Stimulated activated memory B cell treated with anti-CD40 and anti-IgM and Interleukin-4, amounts not matched to agents 10 μg/mL and 1 μg/mL and 100 μg/mL, for 72 hours (primary cell): ENCODE data around the gene UGT1A6.

ENCODE experiments used
- ATAC-seq: fragments of 150-1000 bp; cut with Tn5 transposase; 2 replicates; pipeline ENCODE4 v1.10.0; 2021
- H3K27ac Mint-ChIP-seq: one replicate; pipeline ENCODE4 v1.8.0; 2022; ENCODE audit warnings: mild to moderate bottlenecking, mixed read lengths
- H3K27me3 Mint-ChIP-seq: one replicate; pipeline ENCODE4 v1.8.0; 2022; ENCODE audit warnings: mixed read lengths
- H3K36me3 Mint-ChIP-seq: one replicate; pipeline ENCODE4 v1.8.0; 2022; ENCODE audit warnings: mixed read lengths
- H3K4me1 Mint-ChIP-seq: one replicate; pipeline ENCODE4 v1.8.0; 2022; ENCODE audit warnings: mixed read lengths
- H3K4me3 Mint-ChIP-seq: one replicate; pipeline ENCODE4 v1.8.0; 2022; ENCODE audit warnings: mild to moderate bottlenecking, moderate library complexity, mixed read lengths
- H3K9me3 Mint-ChIP-seq: one replicate; pipeline ENCODE4 v1.8.0; 2022; ENCODE audit warnings: mixed read lengths

The UGT1A6 gene

DNA sequence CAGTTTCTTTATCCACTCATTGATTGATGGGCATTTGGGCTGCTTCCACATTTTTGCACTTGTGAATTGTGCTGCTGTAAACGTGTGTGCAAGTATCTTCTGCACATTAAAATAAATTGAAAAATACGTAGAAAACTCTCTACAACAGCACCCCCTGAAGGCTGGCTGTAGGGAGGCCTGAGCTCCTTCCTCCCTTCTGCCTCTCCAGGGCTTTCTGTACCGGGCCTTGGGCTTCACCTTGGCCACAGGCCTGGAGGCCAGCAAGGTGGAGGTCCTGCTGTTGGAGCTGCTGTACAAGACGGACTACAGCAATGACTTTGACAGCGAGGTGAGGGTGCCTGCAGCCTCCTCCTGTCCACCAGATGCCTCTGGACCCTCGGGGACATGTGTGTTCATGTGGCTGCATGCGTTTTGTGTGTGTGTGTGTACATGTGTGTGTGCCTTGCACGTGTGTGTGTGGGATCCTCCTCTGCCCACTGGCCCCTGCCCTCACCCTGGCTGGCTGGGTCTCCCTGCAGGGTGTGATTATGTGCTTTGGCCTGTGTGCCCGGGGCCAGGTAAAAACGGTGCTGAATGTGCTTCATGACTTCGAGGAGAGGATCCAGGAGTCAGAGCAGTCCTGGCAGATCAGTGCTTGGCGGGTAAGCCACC, 114.7 kb downstream of the UGT1A6 start:
- no peaks in the 10 kb centered on the region for H3K9me3 Mint-ChIP-seq
- no peak overlapping the region for H3K4me3 Mint-ChIP-seq
- H3K36me3 Mint-ChIP-seq: no peaks in the 10 kb centered on the region
- no peak for ATAC-seq
- H3K27ac Mint-ChIP-seq: no peak overlapping the region
- peaks cover 62% of the 10 kb centered on the region for H3K27me3 Mint-ChIP-seq
- no peaks in the 10 kb centered on the region for H3K4me1 Mint-ChIP-seq

DNA sequence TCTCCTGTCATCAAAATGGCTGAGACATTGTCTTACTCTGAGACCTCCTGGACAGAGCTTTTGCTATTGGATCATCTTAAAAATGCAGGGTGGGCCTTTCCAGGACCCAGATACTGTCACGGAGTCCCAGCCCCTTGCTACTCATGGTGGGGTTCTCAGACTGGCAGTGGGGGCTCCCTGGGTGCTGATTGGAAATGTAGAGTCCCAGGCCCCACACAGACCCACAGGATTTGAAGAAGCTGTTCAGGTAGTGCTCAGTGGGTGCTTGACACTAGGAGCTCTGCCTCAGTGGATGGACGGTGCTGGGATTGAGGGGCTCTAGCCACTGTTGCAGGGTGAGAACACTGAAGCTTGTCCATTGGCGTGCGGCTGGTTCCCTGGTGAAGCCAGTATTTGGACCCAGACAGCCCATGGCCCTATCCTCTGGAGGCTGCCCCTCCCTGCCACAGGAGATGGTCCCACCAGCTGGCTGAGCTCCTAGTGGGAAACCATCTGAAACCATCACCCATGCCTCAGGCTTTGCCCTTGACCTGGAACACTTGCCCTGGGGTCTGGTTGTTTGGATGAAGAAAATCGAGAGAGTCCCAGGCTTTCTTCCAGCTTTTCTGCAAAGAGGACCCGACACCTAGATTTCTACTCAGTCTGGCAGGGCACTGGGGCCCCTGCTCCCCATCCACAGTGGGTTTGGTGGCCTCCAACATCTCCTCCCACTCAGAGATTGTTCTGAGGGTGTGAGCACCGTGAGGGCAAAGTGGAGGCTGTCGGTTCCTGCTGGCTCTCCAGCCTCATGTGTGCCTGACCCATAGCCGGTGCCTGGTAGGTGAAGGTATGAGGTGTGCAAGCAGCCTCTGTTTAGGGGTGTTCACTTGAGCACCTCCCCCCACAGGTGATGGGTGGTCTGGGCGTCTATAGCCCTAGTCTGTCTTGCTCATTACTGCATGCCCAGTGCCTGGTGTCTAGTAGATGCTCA, 115.6 kb downstream of the UGT1A6 start:
- no peaks in the 10 kb centered on the region for H3K36me3 Mint-ChIP-seq
- no peak overlapping the region for H3K27ac Mint-ChIP-seq
- H3K4me3 Mint-ChIP-seq: no peak overlapping the region
- no peaks in the 10 kb centered on the region for H3K9me3 Mint-ChIP-seq
- no peaks in the 10 kb centered on the region for H3K4me1 Mint-ChIP-seq
- peaks cover 53% of the 10 kb centered on the region for H3K27me3 Mint-ChIP-seq
- no peak for ATAC-seq

DNA sequence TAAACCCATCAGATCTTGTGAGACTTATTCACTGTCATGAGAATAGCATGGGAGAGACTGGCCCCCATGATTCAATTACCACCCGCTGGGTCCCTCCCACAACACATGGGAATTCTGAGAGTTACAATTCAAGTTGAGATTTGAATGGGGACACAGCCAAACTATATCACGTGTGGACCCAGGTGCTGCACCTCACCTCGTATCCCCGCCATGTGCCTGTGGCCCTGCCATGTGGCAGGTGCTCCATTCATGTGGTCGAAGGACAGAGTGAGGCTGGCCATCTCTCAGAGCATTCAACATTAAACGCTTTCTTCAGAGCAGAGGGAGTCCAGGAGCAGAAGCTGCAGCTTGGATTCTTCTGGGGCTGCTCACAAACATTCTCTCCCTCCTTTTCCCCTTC, 117.7 kb downstream of the UGT1A6 start:
- Mint-ChIP-seq H3K36me3 (no peaks in the 10 kb centered on the region), H3K27ac (no peak overlapping the region), H3K4me3 (no peak overlapping the region), H3K27me3 (peaks cover 35% of the 10 kb centered on the region), H3K4me1 (no peaks in the 10 kb centered on the region), H3K9me3 (no peaks in the 10 kb centered on the region)
- no peak for ATAC-seq

DNA sequence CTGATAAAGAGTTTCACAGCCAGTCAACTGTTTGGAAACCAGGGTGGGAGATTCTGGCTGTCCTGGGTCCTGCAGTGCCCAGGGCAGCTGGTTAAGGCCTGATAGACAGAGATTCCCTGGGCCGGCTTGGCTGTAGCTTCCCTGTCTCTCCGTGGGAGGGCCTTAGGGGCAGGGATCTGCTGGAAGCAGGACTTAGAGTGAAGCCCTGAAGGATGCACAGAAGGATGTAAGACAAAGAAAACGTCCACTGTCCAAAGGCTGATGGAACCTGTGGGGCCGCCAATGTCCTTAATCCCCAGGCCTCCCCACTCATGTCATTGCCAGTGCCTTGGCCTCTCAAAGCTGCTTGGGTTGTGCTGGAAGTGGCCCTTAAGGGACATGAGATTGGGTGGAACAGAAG, 118.4 kb downstream of the UGT1A6 start:
- Mint-ChIP-seq H3K27me3 (peaks cover 35% of the 10 kb centered on the region), H3K36me3 (no peaks in the 10 kb centered on the region), H3K4me3 (no peak overlapping the region), H3K4me1 (no peaks in the 10 kb centered on the region), H3K27ac (no peak overlapping the region), H3K9me3 (no peaks in the 10 kb centered on the region)
- ATAC-seq: no peak

DNA sequence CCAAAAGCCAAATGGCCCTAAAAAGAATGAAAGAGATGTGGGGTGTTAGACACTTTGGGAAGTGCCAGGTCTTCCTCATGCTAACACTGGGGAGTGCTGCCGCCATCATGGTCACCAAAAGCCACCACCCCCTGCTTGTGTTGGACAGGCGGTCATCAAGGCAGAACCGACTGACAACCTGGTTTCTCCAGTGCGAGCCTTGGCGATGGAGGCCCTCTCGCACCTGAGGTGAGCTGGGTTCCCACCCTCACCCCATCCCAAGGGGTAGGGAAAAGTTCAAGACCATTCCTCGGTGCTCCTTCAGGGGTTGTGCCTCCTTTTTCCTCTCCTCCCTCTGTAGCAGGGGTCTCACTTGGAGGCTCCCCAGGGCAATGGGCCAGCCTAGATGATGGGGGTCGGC, 119.0 kb downstream of the UGT1A6 start:
- no peak for ATAC-seq
- no peaks in the 10 kb centered on the region for H3K9me3 Mint-ChIP-seq
- no peaks in the 10 kb centered on the region for H3K36me3 Mint-ChIP-seq
- H3K27me3 Mint-ChIP-seq: peaks cover 35% of the 10 kb centered on the region
- H3K4me1 Mint-ChIP-seq: no peaks in the 10 kb centered on the region
- no peak overlapping the region for H3K4me3 Mint-ChIP-seq
- H3K27ac Mint-ChIP-seq: no peak overlapping the region

DNA sequence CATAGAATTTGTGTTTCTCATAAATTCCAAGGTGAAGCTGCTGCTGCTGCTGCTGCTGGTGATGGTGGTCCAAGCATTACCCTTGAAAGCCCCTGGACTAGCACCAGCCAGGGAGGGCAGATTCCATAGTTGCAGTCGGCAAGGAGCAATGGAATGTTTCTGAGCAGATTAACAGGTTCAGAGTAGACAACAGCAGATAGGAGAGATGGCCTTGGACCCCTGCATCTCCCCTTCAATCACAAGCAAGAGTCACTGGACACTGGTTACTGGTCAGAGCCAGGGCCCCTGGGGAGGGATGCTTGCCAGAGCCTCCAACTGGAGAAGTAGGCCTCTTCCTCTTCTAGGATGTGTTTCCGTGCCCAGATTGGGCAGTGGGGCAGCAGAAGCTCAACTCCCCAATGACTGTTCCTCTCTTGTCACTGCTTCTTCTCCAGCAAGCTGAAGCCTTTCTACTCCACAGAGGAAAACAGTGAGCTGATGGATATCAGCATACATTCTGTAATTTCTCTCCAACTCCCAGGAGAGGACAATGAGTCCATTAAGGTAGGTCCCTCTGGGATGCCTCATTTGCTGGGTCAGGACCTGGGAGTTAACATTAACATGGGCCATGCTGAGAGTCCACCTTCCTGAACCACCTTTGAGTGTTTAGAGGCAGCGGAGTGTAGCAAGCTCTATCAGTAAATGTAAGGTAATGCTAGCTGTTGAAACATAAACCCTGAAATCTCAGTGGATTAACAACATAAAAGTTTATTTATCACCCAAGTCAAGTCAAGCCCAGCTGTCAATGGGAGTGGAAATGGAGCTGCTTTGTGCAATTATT, 120.8 kb downstream of the UGT1A6 start:
- ATAC-seq: no peak
- Mint-ChIP-seq H3K9me3 (no peaks in the 10 kb centered on the region), H3K27ac (no peak overlapping the region), H3K36me3 (no peaks in the 10 kb centered on the region), H3K4me1 (no peaks in the 10 kb centered on the region), H3K27me3 (peaks cover 52% of the 10 kb centered on the region), H3K4me3 (no peak overlapping the region)

DNA sequence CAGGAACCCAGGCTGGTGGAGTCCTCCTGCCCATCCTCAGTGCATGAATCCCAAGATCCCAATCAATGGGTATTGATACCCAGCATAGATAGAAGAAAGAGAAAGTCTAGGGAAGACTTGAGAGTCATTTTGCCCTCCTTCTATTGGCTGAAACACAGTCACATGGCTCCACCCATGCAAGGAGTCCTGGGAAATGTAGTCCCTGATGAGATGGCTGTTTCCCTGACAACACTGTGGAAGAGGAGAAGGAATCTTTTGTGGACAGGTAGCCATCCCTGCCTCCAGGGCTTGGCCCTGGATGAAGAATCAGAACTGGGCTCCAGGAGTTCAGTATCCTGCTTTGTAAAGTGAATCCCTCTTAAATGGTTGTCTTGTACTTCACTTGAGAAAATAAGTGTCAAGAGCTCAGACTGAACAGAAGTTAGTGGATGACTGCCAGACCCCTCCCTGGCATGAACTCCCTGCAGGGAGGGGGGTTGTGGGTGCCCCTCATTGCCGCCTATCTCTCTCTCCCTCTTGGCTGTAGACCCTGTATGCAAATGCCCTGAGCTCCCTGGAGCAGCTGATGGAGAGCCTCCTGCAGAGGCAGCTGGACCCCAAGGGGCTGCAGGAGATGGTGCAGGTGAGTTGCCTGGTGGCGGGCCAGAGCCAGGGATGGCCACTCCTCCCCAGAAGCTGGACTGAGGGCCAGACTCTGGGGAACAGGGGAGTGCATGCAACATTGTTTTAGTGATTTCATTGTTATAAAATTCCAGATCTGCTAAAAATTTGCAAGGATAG, 121.6 kb downstream of the UGT1A6 start:
- ATAC-seq: no peak
- no peaks in the 10 kb centered on the region for H3K36me3 Mint-ChIP-seq
- peaks cover 51% of the 10 kb centered on the region for H3K27me3 Mint-ChIP-seq
- H3K4me1 Mint-ChIP-seq: no peaks in the 10 kb centered on the region
- no peak overlapping the region for H3K4me3 Mint-ChIP-seq
- H3K27ac Mint-ChIP-seq: no peak overlapping the region
- H3K9me3 Mint-ChIP-seq: no peaks in the 10 kb centered on the region

DNA sequence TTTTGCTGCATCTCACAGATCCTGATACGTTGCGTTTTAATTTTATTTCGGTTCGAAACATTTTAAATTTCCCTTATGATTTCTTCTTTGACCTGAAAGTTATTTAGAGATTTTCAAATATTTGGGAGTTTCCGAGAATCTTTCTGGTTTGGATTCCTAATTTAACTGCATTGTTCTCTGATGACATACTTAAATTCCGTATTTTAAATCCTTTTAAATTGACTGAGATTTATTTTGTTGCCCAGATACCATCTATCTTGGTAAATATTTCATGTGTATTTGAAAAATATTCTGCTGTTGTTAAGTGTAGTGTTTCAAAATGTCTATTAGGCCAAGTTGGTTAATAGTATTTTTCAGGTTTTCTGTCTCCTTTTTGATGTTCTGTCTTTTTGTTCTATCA, 123.2 kb downstream of the UGT1A6 start:
- ATAC-seq: no peak
- Mint-ChIP-seq H3K4me1 (no peaks in the 10 kb centered on the region), H3K36me3 (no peaks in the 10 kb centered on the region), H3K9me3 (no peaks in the 10 kb centered on the region), H3K27ac (no peak overlapping the region), H3K27me3 (peaks cover 50% of the 10 kb centered on the region), H3K4me3 (no peak overlapping the region)

DNA sequence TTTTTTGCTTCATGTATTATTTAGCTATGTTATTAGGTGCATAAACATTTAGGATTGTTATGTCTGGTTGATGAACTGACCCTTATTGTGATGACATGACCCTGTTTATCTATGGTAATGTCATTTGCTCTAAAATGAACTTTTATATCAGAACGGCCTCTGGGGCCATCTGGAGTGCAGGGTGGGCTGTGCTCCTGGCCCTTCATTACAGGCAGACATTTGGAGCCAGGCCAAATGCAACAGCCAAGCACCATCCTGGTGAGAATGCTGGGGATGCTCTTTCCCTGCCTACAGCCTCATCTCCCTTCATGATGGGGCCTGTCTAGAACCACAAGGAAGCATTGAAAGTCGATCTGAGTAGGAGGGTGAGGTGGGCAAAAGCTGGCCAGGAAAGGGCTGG, 123.6 kb downstream of the UGT1A6 start:
- no peak for ATAC-seq
- Mint-ChIP-seq H3K4me3 (no peak overlapping the region), H3K36me3 (no peaks in the 10 kb centered on the region), H3K27ac (no peak overlapping the region), H3K9me3 (no peaks in the 10 kb centered on the region), H3K27me3 (peaks cover 46% of the 10 kb centered on the region), H3K4me1 (no peaks in the 10 kb centered on the region)

DNA sequence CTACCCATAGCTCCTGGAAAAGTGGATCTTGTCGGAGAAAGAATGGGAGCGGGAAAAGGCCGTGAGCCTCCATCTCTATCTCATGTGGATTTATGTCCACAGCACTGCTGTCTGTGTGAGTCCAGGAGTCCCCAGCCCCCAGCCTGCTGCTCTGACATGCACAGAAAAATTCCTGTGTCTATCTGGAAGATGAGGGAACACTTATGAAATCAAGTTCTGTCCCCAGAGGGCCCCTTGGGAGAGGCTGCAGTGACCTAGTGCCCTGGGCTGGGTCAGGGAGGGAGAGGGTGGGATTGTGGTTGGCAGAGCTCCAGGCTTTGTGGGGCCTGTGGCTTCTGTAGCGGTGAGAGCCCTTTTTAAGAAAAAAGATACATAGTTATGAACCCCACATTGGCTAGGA, 124.1 kb downstream of the UGT1A6 start:
- no peaks in the 10 kb centered on the region for H3K4me1 Mint-ChIP-seq
- H3K4me3 Mint-ChIP-seq: no peak overlapping the region
- peaks cover 41% of the 10 kb centered on the region for H3K27me3 Mint-ChIP-seq
- no peak for ATAC-seq
- no peak overlapping the region for H3K27ac Mint-ChIP-seq
- no peaks in the 10 kb centered on the region for H3K9me3 Mint-ChIP-seq
- H3K36me3 Mint-ChIP-seq: no peaks in the 10 kb centered on the region

DNA sequence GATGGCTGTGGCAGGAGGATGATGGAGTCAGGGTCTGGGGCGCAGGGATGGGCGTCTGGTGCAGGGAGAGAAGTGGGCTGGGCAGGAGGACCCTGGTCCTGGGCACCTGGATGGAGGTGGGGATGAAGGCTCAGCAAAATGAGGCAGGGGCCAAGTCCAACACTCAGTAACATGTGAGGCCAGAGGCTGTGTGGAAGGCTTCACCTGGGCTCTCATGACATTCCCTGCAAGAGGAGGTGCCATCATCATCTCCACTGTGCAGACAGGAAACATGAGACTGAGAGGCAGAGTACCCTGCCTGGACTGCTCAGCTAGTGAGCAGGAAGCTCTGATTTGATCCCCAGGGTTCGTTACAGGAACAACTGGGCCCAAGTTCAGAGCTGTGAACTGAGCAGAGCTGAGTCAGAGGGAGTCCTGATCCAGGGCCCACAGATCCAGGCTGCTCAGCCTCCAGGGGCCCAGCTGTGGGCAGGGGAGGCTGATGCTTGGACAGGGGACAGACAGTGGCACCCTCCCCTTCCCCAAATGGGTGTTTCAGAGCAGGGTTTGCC, 124.7 kb downstream of the UGT1A6 start:
- Mint-ChIP-seq H3K36me3 (no peaks in the 10 kb centered on the region), H3K27me3 (peaks cover 39% of the 10 kb centered on the region), H3K27ac (no peak overlapping the region), H3K4me1 (no peaks in the 10 kb centered on the region), H3K9me3 (no peaks in the 10 kb centered on the region), H3K4me3 (no peak overlapping the region)
- ATAC-seq: no peak

DNA sequence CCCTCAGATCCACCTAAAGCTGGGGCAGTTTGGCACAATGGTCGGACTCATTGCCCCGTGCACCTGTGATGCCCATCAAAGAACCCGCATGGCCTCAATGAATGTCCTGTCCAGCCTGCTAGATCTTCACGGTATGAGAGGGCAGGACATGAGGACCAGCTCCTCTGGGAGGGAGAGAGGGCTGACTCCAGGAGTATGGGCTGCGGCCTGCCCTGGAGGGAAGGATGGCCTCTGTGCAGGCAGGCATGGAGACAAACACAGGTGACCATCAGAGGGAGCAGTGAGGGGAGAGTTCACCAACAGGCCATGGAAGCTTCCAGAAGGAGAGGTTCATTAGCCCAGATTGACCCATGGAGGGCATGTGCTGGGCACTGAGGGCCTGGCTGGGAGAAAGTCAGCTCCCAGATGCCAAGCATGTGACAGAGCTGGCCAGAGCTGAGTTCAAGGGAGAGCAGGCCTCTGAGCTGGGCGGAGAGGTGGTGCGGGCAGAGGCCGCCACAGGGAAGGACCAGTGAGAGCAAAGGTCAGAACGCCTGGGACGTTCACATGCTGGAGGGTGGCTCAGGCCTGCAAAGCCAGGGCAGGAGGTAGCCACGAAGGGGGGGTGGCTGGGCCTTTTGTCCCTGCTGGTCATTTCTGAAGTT, 125.4 kb downstream of the UGT1A6 start:
- peaks cover 39% of the 10 kb centered on the region for H3K27me3 Mint-ChIP-seq
- H3K9me3 Mint-ChIP-seq: no peaks in the 10 kb centered on the region
- no peaks in the 10 kb centered on the region for H3K36me3 Mint-ChIP-seq
- no peak for ATAC-seq
- H3K4me3 Mint-ChIP-seq: no peak overlapping the region
- no peak overlapping the region for H3K27ac Mint-ChIP-seq
- H3K4me1 Mint-ChIP-seq: no peaks in the 10 kb centered on the region

DNA sequence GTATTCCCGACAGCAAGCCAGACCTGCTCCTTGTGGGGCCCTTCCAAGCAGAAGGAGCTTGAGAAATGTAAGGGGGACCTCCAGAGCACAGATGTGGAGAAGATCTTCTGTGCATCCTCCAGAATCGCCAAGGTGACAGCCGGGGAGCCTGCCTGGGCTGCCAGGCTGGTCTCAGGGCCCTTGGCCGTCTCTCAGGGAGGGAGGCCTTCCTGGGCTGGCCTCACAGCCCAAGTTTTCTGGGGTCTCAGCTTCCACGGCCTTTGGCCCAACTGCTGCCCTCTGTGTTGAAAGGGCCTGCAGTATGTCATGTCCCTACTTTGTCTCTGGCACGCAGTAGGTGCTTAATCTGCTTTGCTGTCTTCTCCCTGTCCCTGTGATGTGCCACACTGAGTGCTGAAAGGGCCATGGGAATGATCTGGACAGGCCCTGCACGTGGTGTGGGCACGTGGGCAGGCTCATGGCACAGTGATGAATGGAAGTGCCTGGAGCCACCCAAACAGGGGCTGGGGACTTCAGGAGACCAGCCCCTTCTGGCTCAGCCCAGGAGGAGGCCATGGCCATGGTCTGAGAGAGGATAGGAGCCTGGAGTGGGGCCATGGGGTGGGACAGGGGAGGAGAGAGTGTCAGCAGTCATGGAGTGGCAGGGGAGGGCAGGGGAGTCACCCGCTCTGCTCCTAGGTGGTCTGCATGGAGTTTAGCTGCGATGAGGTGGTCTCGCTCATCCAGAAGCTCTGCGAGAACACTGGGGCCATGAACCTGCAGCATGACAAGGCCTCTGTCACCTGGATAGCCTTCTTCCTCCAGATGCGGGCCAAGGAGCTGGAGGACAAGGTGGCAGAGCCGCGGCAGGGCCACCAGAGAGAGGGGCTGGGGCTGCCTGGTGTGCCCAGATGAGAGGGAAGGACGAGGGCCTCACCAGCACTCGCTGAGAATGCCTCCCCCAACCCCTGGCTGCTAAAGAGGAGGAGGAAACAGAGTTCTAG, 126.2 kb downstream of the UGT1A6 start:
- H3K27ac Mint-ChIP-seq: no peak overlapping the region
- peaks cover 39% of the 10 kb centered on the region for H3K27me3 Mint-ChIP-seq
- H3K36me3 Mint-ChIP-seq: no peaks in the 10 kb centered on the region
- ATAC-seq: no peak
- H3K4me3 Mint-ChIP-seq: no peak overlapping the region
- H3K9me3 Mint-ChIP-seq: no peaks in the 10 kb centered on the region
- no peaks in the 10 kb centered on the region for H3K4me1 Mint-ChIP-seq
